GM18951 (cell line): ENCODE data around the gene RITA1.

Experiments
- POLR2A ChIP-seq: IDR thresholded peaks from 4 replicates; pipeline ENCODE4 v1.6.1; 2011; ENCODE audit warnings: mild to moderate bottlenecking; ENCODE audit not compliant: insufficient read length, insufficient read depth; ENCODE audit errors: extremely low read depth
- in situ Hi-C: fragments of 300-500 bp; cut with MboI; formaldehyde crosslinking; loops from one replicate; pipeline ENCODE4 v1.12.0; 2022; ENCODE audit warnings: low sequenced_read_pairs, mixed read lengths, inconsistent platforms; ENCODE audit not compliant: unreplicated experiment

Gene RITA1

GRCh38 chr12:113211160-113211559 lies 25.6 kb downstream of the RITA1 start:
- no peak for TF ChIP-seq POLR2A
- in situ Hi-C loops: no loop called here

DNA sequence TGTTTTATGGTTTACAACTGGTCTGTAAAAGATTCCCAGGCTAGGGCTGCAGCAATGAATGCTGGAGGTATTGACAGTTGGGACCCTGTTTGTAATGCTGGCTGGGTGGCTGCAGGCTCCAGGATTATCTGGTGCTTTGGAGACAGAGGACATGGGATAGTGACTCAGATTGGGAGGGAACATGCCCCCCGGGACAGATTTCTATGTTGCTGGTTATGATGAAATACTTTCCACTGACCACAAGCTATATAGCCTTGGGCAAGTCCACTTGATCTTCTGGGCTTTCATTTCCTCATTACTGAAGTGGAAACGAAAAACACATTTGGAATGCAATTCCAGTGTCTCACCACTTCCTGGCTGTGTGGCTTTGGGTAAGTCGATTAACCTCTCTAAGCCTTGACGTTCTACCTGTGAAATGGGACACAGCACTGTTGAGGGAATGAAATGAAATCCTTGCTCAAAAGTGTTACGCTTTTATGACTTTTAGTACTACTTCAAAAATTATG lies 29.4 kb downstream of the RITA1 start:
- no peak for TF ChIP-seq POLR2A
- in situ Hi-C loops: no loop called here

DNA sequence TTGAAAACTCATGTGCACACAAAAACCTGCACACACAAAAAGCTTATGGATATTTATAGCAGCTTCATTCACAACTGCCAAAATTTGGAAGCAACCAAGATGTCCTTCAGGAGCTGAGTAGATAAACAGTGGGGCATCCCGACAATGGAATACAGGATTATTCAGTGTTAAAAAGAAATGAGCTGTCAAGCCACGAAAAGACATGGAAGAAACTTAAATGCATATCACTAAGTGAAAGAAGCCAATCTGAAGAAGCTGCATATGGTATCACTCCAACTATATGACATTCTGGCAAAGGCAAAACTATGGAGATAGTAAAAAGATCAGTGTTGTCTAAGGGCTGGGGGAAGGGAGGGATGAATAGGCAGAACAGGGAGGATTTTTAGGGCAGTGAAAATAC lies 30.5 kb downstream of the RITA1 start:
- no peak for TF ChIP-seq POLR2A
- in situ Hi-C loops: no loop called here

- in situ Hi-C loops: no loop called here
- no peak for TF ChIP-seq POLR2A
Measured at GRCh38 chr12:113220593-113221180, 35.2 kb downstream of the RITA1 start.

DNA sequence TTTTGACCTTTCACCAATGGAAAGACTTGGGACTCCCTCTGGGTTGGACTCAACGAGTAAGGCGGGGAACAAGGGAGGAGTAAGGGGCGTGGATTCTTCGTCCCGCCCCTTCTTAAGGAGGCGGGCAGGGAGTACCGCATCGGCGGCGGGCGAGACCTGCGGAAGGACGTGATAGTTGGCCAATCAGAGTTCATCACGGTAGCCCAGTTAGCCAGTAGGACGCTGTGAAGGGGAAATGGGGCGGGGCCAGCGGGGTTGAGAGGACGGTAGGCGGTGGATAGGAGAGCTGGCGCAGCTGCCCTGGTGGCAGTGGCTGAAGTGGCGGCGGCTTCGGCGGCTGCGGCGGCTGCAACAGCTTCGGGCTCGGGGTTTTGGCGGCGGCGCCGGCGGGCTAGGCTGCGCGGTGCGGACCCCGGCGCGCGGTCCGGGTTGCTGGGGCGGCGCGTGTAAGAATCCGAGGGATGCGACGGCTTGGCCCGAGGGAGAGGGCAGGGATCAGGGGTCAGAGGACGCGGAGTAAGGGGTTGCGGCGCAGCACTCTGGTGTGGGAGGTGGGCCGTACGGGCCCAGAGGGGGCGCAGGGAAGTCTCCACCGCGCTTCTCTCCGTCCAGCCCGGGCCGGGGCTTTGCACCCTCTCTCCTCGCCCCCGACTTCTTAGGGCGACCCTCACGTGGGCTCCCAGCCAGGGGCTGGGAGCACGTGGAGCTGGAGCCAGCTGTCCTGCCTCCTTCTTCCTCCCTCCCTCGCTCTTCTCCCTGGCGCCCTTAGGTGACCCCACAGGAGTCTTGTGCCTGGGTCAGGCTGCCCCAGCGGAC lies 35.9 kb downstream of the RITA1 start, which contains the start of gene TPCN1:
TPCN1 (plus strand) TSS at position 284 of the 816 bp plus-strand sequence. CDS start 5,389 bp downstream, outside the sequence.
- in situ Hi-C loops: no loop called here
- peak; percentile 99 for TF ChIP-seq POLR2A

- in situ Hi-C loops: no loop called here
- no peak for TF ChIP-seq POLR2A
Measured at GRCh38 chr12:113221997-113222729, 36.6 kb downstream of the RITA1 start.

GRCh38 chr12:113222730-113223531 lies 37.4 kb downstream of the RITA1 start:
- in situ Hi-C loops: no loop called here
- peak; percentile 27 for TF ChIP-seq POLR2A

- TF ChIP-seq POLR2A: no peak
- in situ Hi-C loops: no loop called here
Measured at GRCh38 chr12:113224955-113225354, 39.4 kb downstream of the RITA1 start.

GRCh38 chr12:113226696-113227568 lies 41.4 kb downstream of the RITA1 start:
- TF ChIP-seq POLR2A: no peak
- in situ Hi-C loops: no loop called here

- in situ Hi-C loops: no loop called here
- no peak for TF ChIP-seq POLR2A
Measured at GRCh38 chr12:113227686-113228391, 42.3 kb downstream of the RITA1 start.

DNA sequence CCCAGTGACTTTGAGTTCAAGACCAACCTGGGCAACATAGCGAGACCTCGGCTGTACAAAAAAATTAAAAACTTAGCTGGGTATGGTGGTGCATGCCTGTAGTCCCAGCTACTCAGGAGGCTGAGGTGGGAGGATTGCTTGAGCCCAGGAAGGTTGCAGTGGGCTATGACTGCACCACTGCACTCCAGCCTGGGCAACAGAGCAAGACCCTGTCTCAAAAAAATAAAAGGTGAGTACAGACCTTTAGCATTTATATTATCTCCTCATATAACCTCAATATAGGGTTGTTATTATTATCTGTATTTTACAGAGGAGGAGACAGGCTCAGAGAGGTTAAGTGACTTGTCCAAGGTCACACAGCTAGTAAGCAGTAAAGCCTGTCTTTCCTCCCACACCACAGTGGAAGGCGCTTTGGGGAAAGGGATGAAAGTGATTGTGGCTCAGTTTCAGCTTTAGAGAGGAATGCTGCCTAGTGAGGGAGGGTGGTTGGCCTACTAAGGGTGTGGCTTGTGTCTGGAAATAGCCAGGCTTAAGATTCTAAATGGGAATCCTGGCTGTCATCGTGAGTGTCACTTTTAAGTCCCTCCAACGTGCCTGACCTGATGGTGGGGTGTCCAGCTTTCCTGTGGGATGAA lies 43.0 kb downstream of the RITA1 start:
- in situ Hi-C loops: no loop called here
- no peak for TF ChIP-seq POLR2A
